ENCODE measurements around the gene POP7.
"Not testable (repeated sequence)": the region's sequence is repeated elsewhere in the genome, so short reads cannot be mapped to it uniquely, and the experiment has no call there.

POP7 gene

DNA sequence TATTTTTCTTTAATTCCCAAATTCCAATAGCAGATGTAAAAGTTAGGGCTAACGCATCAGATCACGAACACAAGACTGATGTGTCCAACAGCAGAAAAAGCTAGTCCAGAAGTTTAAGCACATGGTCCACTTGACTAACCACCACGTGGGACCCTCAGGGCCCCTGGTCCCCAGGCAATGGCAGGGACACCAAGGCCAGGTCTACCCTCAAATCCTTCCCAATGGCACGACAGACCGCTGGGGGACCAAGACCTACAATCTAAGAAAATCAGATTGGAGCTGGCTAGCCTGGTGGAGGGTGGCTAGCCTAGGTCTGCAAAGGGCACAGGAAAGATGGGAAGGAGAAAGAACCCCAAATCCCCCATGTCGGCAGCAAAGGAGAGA is 13.4 kb upstream of the POP7 start:
- no peak for DNase-seq

DNA sequence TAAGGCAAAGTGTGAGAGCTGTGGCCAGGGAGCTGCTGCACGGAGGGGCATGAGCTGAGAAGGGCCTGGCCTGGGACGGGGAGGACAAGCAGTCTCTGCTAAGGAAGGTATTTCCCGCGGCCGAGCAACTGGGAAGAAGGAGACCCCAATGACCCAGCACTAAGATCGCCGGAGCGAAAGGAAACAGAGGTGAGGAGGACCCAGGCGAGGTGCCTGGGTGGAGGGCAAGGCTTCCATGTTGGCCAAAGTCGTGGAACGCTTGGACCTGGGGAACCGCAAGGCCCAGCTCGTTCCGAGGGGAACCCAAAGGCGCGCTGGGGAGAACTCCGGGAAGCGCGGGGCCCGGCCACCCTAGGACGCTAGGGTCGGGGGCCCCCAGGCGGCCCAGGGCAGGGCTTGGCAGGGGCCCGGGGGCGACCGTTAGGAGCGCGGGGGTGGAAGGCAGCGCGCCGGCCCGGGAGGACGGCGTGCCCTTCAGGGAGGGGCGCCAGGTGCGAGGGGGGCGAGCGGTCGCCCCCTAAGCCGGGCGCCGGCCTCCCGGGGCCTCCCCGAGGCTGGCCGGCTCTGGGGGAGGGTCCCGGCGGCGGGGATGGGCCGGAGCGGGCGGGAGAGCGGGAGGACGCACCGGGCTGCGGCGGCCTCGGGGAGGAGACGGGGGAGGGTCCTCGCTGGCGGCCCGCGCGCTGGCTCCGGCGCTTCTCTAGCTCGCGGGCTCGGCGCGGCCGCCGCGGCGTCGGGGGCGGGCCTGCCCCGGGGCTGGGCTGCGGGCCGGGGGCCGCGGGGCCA is 12.4 kb upstream of the POP7 start:
- DNase-seq, result no peak

DNA sequence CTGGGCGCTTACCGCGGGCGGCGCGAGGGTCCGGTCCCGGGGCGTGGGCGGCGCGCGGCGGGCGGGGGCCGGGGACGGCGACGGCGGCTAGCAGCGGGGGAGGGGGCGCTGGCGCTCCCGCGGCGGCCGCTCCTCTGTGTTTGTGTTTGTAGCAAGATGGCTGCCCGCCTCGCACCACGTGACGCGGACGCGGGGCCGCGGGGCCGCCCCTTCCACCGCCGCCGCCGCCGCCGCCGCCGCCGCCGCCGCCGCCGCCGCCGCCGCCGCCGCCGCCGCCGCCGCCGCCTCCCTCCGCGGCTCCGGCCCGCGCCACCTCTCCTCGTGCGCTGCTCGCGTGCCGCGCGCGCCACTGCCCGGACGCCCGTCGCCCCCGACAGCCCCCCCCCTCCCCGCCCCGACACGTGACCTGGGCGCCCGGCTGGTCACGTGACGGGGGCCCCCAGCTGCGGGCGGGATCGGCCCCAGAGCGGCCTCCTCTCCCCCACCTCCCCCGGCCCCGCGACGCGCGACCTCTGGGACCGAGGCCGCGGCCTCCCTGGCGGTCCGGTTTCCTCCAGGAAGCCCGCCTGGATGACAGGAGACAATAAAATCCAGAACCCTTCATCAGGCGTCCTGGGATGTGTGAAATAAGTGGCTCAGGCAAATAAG is 11.7 kb upstream of the POP7 start, which contains the start of gene GIGYF1:
TSS of gene GIGYF1 (minus strand) at position 153 of the 648 bp plus-strand sequence. CDS start 6,012 bp downstream, outside the sequence.
- peak; percentile 69 for DNase-seq

DNA sequence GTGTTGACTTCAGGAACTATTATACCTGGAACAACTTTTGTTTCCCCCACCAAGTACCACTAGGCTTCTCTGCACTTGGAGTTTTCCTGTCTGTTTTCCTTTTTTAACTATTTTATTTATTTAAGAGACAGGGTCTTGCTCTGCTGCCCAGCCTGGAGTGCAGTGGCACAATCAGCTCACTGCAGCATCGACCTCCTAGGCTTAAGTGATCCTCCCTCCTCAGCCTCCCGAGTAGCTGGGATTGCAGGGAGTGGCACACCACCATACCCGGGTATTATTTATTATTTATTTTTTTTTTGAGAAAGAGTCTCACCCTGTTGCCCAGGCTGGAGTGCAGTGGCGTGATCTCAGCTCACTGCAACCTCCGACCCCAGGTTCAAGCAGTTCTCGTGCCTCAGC is 9.8 kb upstream of the POP7 start:
- no peak for DNase-seq

DNA sequence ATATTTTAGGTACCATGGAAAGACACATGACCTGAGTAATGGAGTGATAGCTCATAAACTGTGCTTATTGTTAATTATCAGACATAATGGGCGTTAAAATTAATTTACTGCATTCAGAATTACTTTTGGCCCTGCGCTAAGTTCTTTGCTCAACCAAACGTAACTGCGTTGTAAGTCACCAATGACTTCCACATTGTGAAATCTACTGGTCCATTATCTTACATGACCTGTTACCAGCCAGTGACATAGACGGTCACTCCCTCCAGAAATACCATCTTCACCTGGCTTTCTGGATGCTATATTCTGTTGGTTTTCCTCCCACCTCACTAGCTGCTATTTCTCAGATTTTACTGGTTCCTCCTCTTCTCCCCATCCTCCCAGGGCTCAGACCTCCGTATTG is 6.9 kb upstream of the POP7 start:
- no peak for DNase-seq

DNA sequence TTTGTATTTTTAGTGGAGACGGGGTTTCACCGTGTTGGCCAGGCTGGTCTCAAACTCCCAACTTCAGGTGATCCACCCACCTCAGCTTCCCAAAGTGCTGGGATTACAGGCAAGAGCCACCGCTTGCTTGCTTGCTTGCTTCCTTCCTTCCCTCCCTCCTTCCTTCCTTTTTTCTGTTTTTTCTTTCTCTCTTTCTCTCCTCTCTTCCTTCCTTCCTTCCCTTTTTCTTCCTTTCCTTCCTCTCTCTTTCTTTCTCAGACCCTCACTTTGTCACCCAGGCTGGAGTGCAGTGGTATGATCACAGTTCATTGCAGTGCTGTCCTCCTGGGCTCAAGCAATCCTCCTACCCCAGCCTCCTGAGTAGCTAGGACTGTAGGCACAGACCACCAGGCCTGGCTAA is 4.8 kb upstream of the POP7 start:
- DNase-seq, result not testable (repeated sequence)

DNA sequence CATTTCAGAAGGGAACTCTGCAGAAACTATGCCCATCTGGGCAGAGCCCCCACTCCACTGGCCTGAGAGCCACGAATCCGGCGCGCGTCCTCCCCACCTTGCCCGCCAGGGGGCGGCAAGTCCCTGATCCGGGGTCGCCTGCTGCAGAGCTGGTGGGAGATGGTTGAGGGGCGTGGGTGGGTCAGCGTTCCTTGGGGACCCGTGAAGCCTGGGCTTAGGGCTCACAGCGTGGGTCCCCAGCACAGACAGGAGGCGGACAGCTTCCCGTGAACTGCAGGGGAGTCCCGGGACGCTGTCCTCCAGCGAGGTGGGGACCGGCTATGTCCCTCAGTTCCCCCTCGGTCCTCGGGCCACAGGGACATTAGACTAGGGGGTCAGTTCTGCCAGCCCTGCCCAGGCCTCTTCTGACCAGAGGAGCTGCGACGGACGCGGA is 585 bp upstream of the POP7 start:
- peak; percentile 60 for DNase-seq

DNA sequence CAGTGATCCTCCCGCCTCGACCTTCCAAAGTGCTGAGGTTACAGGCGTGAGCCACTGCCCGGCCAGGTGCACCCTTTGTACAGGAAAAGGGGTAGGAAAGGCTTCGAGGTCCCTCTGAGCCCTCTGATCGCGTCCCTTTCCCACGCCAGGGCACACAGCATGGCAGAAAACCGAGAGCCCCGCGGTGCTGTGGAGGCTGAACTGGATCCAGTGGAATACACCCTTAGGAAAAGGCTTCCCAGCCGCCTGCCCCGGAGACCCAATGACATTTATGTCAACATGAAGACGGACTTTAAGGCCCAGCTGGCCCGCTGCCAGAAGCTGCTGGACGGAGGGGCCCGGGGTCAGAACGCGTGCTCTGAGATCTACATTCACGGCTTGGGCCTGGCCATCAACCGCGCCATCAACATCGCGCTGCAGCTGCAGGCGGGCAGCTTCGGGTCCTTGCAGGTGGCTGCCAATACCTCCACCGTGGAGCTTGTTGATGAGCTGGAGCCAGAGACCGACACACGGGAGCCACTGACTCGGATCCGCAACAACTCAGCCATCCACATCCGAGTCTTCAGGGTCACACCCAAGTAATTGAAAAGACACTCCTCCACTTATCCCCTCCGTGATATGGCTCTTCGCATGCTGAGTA is 871 bp downstream of the POP7 start:
- DNase-seq, result no peak

DNA sequence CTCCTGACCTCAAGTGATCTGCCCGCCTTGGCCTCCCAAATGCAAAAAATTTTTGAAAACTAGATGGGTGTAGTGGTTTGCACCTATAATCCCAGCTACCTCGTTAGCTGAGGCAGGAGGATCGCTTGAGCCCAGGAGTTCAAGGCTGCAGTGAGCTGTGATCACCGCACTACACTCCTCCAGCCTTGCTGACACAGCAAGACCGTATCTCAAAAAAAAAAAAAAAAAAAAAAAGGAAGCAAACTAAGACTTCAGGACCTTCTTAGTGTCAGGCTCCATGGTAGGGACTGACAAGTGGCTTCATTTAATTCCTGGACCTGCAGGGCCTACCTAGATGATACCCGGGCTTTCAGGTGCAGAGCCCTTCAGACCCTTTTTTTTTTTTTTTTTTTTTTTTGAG is 2.5 kb downstream of the POP7 start:
- no peak for DNase-seq

DNA sequence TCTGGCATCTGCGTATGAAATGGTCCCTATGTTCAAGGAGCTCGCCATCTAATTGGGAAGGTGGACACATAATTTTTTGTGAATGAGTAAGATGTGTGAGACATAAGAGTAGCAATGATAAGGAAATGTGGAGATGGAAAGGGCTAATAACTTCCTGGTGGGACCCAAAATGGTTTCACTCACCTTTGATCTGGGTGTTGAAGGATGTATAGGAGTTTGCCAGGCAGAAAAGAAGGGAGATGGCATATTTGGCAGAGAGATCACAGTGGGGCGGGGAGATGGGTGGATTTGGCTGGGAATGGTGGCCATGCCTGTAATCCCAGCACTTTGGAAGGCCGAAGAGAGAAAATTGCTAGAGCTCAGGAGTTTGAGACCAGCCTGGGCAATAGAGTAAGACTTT is 4.5 kb downstream of the POP7 start:
- DNase-seq, result no peak

DNA sequence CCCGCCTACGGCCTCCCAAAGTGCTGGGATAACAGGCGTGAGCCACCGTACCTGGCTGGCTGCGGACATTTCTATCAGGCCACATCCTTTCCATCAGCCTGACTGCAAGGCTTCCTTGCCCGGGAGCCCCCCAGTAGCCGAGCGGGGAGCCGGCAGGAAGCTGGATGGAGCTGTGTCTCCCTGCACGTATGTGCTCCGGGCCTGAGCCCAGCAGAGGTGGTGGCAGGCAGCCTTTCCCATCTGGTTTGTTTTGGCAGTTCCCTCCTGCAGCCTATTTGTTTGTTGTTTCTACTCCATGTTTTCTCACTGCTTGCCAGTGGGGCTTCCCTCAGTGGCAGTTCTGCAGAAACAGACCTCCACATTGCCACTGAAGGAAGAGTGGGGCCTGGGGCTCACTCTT is 5.4 kb downstream of the POP7 start:
- DNase-seq, result no peak

DNA sequence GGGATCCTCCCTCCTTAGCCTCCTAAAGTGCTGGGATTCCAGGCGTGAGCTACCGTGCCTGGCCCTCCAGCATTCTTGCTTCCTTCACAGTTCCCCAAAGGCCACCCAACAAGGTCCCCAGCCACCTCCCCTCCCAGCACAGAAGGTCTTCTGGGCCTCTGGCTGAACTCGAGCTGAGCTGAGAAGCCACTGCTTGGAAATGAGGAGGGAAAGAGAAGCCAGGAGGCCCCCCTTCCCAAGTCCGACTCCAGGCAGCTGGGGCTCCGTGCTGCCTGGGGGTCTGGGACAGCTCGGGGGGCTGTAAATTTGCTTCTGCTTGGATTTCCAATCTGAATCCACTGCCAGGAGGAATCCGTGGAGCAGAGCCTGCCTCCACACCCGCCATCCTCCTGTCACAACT is 8.8 kb downstream of the POP7 start:
- no peak for DNase-seq

DNA sequence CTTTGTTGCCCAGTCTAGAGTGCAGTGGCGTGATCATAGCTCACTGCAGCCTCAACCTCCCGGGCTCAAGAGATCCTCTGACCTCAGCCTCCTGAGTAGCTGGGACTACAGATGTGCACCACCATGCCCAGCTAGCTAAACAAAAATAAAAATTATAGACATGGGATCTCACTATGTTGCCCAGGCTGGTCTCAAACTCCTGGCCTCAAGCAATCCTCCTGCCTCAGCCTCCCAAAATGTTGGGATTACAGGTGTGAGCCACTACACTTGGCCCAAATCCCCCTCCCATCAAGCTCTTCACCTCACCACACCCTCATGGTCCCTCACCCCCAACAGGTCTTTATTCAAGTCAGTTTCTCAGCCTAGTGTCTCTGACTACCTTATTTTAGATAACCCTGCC is 11.2 kb downstream of the POP7 start:
- not testable (repeated sequence) for DNase-seq

DNA sequence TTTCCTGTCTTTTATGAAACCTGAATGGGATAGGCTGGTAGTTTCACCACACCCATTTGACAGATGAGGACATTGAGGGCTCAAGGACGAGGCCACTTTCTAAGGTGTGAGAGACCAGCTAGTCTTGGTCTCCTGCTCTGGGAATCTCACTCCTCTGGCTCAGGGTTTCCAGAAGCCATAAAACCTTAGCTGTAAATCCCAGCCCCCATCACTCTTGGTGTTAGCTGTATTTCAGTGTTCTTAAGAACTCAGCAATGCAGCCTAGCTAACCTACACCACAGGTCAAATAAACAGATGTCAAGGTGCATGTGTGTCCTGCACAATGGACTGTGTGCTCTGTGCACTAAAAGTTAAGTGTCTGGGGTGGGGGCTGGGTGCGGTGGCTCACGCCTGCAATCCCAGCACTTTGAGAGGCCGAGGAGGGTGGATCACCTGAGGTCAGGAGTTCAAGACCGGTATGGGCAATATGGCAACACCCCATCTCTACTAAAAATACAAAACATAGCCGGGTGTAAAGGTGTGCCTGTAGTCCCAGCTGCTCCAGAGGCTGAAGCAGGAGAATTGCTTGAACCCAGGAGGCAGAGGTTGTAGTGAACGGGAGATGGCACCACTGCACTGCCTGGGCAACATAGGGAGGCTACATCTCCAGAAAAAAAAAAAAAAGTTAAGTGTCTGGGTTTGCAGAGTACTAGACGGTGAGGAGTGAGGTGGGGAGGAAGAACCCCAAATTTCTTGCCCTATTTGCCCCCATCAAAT is 13.8 kb downstream of the POP7 start:
- no peak for DNase-seq

DNA sequence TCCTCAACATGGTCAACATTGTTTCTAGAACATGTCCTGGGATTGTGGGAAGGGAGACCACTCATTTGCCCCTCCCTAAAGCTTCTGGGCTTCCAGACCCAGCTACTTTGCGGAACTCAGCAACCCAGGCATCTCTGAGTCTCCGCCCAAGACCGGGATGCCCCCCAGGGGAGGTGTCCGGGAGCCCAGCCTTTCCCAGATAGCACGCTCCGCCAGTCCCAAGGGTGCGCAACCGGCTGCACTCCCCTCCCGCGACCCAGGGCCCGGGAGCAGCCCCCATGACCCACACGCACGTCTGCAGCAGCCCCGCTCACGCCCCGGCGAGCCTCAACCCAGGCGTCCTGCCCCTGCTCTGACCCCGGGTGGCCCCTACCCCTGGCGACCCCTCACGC is 14.4 kb downstream of the POP7 start, which contains the start of gene EPO:
TSS of gene EPO (plus strand) at position 190 of the 392 bp plus-strand sequence. CDS start 513 bp downstream, outside the sequence.
- DNase-seq, result no peak

DNA sequence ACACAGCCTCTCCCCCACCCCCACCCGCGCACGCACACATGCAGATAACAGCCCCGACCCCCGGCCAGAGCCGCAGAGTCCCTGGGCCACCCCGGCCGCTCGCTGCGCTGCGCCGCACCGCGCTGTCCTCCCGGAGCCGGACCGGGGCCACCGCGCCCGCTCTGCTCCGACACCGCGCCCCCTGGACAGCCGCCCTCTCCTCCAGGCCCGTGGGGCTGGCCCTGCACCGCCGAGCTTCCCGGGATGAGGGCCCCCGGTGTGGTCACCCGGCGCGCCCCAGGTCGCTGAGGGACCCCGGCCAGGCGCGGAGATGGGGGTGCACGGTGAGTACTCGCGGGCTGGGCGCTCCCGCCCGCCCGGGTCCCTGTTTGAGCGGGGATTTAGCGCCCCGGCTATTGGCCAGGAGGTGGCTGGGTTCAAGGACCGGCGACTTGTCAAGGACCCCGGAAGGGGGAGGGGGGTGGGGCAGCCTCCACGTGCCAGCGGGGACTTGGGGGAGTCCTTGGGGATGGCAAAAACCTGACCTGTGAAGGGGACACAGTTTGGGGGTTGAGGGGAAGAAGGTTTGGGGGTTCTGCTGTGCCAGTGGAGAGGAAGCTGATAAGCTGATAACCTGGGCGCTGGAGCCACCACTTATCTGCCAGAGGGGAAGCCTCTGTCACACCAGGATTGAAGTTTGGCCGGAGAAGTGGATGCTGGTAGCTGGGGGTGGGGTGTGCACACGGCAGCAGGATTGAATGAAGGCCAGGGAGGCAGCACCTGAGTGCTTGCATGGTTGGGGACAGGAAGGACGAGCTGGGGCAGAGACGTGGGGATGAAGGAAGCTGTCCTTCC is 15.0 kb downstream of the POP7 start:
- DNase-seq, result no peak

DNA sequence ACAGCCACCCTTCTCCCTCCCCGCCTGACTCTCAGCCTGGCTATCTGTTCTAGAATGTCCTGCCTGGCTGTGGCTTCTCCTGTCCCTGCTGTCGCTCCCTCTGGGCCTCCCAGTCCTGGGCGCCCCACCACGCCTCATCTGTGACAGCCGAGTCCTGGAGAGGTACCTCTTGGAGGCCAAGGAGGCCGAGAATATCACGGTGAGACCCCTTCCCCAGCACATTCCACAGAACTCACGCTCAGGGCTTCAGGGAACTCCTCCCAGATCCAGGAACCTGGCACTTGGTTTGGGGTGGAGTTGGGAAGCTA is 15.5 kb downstream of the POP7 start:
- no peak for DNase-seq

DNA sequence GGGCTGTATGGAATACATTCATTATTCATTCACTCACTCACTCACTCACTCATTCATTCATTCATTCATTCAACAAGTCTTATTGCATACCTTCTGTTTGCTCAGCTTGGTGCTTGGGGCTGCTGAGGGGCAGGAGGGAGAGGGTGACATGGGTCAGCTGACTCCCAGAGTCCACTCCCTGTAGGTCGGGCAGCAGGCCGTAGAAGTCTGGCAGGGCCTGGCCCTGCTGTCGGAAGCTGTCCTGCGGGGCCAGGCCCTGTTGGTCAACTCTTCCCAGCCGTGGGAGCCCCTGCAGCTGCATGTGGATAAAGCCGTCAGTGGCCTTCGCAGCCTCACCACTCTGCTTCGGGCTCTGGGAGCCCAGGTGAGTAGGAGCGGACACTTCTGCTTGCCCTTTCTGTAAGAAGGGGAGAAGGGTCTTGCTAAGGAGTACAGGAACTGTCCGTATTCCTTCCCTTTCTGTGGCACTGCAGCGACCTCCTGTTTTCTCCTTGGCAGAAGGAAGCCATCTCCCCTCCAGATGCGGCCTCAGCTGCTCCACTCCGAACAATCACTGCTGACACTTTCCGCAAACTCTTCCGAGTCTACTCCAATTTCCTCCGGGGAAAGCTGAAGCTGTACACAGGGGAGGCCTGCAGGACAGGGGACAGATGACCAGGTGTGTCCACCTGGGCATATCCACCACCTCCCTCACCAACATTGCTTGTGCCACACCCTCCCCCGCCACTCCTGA is 16.7 kb downstream of the POP7 start:
- DNase-seq, result no peak

DNA sequence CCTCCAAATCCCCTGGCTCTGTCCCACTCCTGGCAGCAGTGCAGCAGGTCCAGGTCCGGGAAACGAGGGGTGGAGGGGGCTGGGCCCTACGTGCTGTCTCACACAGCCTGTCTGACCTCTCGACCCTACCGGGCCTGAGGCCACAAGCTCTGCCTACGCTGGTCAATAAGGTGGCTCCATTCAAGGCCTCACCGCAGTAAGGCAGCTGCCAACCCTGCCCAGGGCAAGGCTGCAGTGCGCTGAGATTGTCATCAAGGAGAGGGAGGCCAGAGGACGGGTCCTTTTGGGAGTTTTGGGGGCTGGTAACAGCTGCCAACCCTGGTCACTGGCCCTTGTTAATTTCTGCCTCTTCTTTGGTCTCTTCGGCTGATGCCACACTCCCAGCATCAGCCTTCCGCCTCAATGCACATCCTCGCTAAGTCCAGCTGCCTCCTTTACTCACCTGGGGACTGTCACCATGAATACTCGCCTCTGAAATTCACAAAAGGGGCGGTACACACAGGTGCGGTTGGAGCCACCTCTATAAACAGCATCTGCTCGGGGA is 17.9 kb downstream of the POP7 start:
- no peak for DNase-seq

DNA sequence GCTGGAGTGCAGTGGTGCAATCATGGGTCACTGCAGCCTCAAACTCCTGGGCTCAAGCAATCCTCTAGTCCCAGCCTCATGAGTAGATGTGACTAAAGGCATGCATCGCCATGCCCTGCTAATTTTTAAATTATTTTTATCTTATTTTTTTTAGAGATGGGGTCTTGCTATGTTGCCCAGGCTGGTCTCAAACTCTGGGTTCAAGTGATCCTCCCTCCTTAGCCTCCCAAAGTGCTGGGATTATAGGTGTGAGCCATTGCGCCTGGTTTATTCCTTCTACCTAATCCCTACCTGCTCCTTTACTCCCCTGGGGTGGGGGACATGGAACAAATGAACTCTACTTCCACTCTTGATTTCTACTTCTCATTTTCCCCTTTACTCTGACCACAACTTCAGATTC is 18.4 kb downstream of the POP7 start:
- not testable (repeated sequence) for DNase-seq

All from effector CD4-positive, alpha-beta T cell (primary cell).